Keratinocyte (primary cell): ENCODE measurements around the gene MED25. TPM values are rescaled to one million over a fixed set of nuclear protein-coding genes. Genes with fewer than 3 reads are reported as not detected.

Experiments used
- DNase-seq: peaks from one replicate; pipeline ENCODE4 v3.0.0-alpha.2; 2011; ENCODE audit warnings: low read depth, missing footprints, low spot score
- FAIRE-seq: peaks from 2 replicates; lab custom pipeline; 2011; peaks lifted over from hg19 to GRCh38; lab: Jason Lieb, UNC
- H2AFZ ChIP-seq: 2 replicates; pipeline ENCODE4 v1.6.0; 2012; ENCODE audit warnings: low read length, control low read depth, inconsistent platforms; ENCODE audit not compliant: control insufficient read depth
- H3K27ac ChIP-seq: 2 replicates; pipeline ENCODE4 v1.5.1; 2011; ENCODE audit warnings: low read length; ENCODE audit not compliant: control insufficient read depth, insufficient read depth
- H3K27me3 ChIP-seq: 3 replicates; pipeline ENCODE4 v1.6.0; 2011; ENCODE audit warnings: low read length; ENCODE audit not compliant: control insufficient read depth, insufficient read depth; ENCODE audit errors: extremely low read depth
- H3K36me3 ChIP-seq, 2 experiments: 2 replicates in 1 of 2; 3 replicates in 1 of 2; pipeline ENCODE4 v1.5.1; 2011; ENCODE audit warnings: low read length in 2 of 2, mild to moderate bottlenecking in 1 of 2; ENCODE audit not compliant: control insufficient read depth in 2 of 2, insufficient read depth in 2 of 2; ENCODE audit errors: extremely low read depth in 1 of 2
- H3K4me1 ChIP-seq: 3 replicates; pipeline ENCODE4 v1.5.1; 2011; ENCODE audit warnings: low read length; ENCODE audit not compliant: control insufficient read depth, insufficient read depth; ENCODE audit errors: extremely low read depth
- H3K4me2 ChIP-seq: 3 replicates; pipeline ENCODE4 v1.6.0; 2011; ENCODE audit warnings: low read depth, low read length; ENCODE audit not compliant: control insufficient read depth, insufficient read depth; ENCODE audit errors: extremely low read depth
- H3K4me3 ChIP-seq, 3 experiments: fragments of 200-600 bp in 1 of 3; sonication (generic) in 1 of 3; 2 replicates in 2 of 3; 3 replicates in 1 of 3; pipeline ENCODE4 v1.5.1; 2011 to 2016; ENCODE audit warnings: low read length in 3 of 3, mild to moderate bottlenecking in 3 of 3, control low read depth in 2 of 3, inconsistent platforms in 1 of 3, low read depth in 1 of 3, mixed read lengths in 1 of 3, mixed run types in 1 of 3, moderate library complexity in 1 of 3; ENCODE audit not compliant: control insufficient read depth in 2 of 3, insufficient read depth in 2 of 3; ENCODE audit errors: extremely low read depth in 1 of 3
- H3K79me2 ChIP-seq: 2 replicates; pipeline ENCODE4 v1.6.0; 2012; ENCODE audit warnings: low read length; ENCODE audit not compliant: control insufficient read depth, insufficient read depth
- H3K9ac ChIP-seq: 3 replicates; pipeline ENCODE4 v1.6.0; 2011; ENCODE audit warnings: low read length; ENCODE audit not compliant: control insufficient read depth, insufficient read depth; ENCODE audit errors: extremely low read depth
- H3K9me1 ChIP-seq: 3 replicates; pipeline ENCODE4 v1.6.0; 2011; ENCODE audit warnings: low read length; ENCODE audit not compliant: control insufficient read depth, insufficient read depth; ENCODE audit errors: extremely low read depth
- H3K9me3 ChIP-seq: 2 replicates; pipeline ENCODE4 v1.5.1; 2012; ENCODE audit warnings: low read depth, low read length; ENCODE audit not compliant: control insufficient read depth
- H4K20me1 ChIP-seq: 3 replicates; pipeline ENCODE4 v1.6.0; 2011; ENCODE audit warnings: low read length; ENCODE audit not compliant: control insufficient read depth, insufficient read depth; ENCODE audit errors: extremely low read depth
- CTCF ChIP-seq, 3 experiments: IDR thresholded peaks in 1 of 3; conservative IDR thresholded peaks in 1 of 3; optimal IDR thresholded peaks in 1 of 3; 2 replicates in 2 of 3; 3 replicates in 1 of 3; pipeline versions ENCODE3 to v1.5.1; 2011; ENCODE audit warnings: low read length in 3 of 3, mild to moderate bottlenecking in 3 of 3, moderate library complexity in 2 of 3, control low read depth in 1 of 3, inconsistent platforms in 1 of 3; ENCODE audit not compliant: insufficient read depth in 2 of 3; ENCODE audit errors: extremely low read depth in 1 of 3
- EZH2 ChIP-seq: IDR thresholded peaks from one replicate; pipeline ENCODE4 v1.6.1; 2012; ENCODE audit warnings: inconsistent platforms, mild to moderate bottlenecking, low read length, moderate library complexity
- dilution Hi-C: fragments of 300-500 bp; cut with MboI; formaldehyde crosslinking; loops from one replicate; pipeline ENCODE4 v1.7.0; 2020; ENCODE audit warnings: low sequenced_read_pairs; ENCODE audit not compliant: extremely low pct_ligation_motif_present
- polyA plus RNA-seq, 5 experiments: library from polyadenylated mRNA; depleted of rRNA in 3 of 5; stranded (reverse) in 3 of 5; stranded (forward) in 1 of 5; unstranded in 1 of 5; fragments of >200 nt; gene quantifications; 1 replicate in 1 of 5; 2 replicates in 3 of 5; 3 replicates in 1 of 5; pipeline versions ENCODE4 v1.2.1 to v1.2.3, GENCODE V29; 2011 to 2012; ENCODE audit warnings: missing spikeins in 2 of 5, low read depth in 1 of 5, low replicate concordance in 1 of 5

The MED25 gene
- polyA plus RNA-seq, 1 donor (not counting 4 experiments of a cell fraction or from before 2014, with no cell fraction given): 12.5 TPM

GRCh38 chr19:49857061-49857837, 39.2 kb downstream of the MED25 start:
- no peak for TF ChIP-seq CTCF (optimal IDR thresholded peaks at IDR 0.05 in 1 of 3, IDR thresholded peaks at IDR 0.05 in 1 of 3, conservative IDR thresholded peaks at IDR 0.05 in 1 of 3; ENCODE audit: extremely low read depth in 1 of 3, insufficient read depth in 2 of 3, low read length in 3 of 3)
- TF ChIP-seq EZH2: no peak
- Histone ChIP-seq H3K27ac (no peak overlapping the region), H3K36me3 (peaks cover 22 to 37% of the 10 kb centered on the region in 2 experiments), H3K4me2 (no peak overlapping the region), H3K4me3 (no peak overlapping the region), H3K79me2 (peaks cover 19% of the 10 kb centered on the region), H3K4me1 (peaks cover 13% of the 10 kb centered on the region), H2AFZ (no peak overlapping the region), H4K20me1 (peaks cover 7% of the 10 kb centered on the region), H3K9me1 (no peaks in the 10 kb centered on the region), H3K9me3 (no peaks in the 10 kb centered on the region), H3K9ac (no peak overlapping the region), H3K27me3 (no peaks in the 10 kb centered on the region)
- FAIRE-seq (no peak), DNase-seq (no peak)
- dilution Hi-C loops: no loop called here

GRCh38 chr19:49857838-49858087, 39.7 kb downstream of the MED25 start:
- Histone ChIP-seq H3K9me3 (no peaks in the 10 kb centered on the region), H3K4me2 (no peak overlapping the region), H3K9me1 (no peaks in the 10 kb centered on the region), H3K79me2 (peaks cover 14% of the 10 kb centered on the region), H3K36me3 (peaks cover 22 to 37% of the 10 kb centered on the region in 2 experiments), H3K4me3 (no peak overlapping the region), H4K20me1 (peaks cover 7% of the 10 kb centered on the region), H3K27ac (no peak overlapping the region), H3K4me1 (peaks cover 8% of the 10 kb centered on the region), H2AFZ (no peak overlapping the region), H3K9ac (no peak overlapping the region), H3K27me3 (no peaks in the 10 kb centered on the region)
- no peak for DNase-seq
- dilution Hi-C loops: no loop called here
- TF ChIP-seq EZH2 (no peak), CTCF (optimal IDR thresholded peaks at IDR 0.05 in 1 of 3, IDR thresholded peaks at IDR 0.05 in 1 of 3, conservative IDR thresholded peaks at IDR 0.05 in 1 of 3; ENCODE audit: extremely low read depth in 1 of 3, insufficient read depth in 2 of 3, low read length in 3 of 3) (no peak)
- FAIRE-seq: no peak
